ENCODE results near the gene FAM78B.

DNA sequence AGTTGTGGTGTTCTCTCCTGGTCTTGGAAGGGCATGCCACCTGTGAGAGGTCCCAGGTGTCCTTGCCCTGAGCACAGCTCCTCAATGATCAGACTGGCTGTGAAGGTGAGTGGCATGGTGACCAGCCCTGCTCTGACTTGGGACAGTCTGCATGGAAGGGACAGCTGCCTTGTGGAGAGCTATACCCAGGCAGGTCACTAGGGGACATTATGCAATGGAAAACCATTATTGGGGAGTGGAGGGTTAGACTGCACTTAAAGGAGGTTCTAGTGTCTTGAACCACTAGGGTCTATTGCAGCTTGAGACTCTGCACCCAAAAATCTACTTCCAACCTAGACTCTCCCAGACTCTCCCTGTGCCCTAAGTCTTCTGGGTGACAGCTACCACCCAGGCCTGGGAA, 24.8 kb downstream of the FAM78B start:
- TF ChIP-seq, protein P1, sequence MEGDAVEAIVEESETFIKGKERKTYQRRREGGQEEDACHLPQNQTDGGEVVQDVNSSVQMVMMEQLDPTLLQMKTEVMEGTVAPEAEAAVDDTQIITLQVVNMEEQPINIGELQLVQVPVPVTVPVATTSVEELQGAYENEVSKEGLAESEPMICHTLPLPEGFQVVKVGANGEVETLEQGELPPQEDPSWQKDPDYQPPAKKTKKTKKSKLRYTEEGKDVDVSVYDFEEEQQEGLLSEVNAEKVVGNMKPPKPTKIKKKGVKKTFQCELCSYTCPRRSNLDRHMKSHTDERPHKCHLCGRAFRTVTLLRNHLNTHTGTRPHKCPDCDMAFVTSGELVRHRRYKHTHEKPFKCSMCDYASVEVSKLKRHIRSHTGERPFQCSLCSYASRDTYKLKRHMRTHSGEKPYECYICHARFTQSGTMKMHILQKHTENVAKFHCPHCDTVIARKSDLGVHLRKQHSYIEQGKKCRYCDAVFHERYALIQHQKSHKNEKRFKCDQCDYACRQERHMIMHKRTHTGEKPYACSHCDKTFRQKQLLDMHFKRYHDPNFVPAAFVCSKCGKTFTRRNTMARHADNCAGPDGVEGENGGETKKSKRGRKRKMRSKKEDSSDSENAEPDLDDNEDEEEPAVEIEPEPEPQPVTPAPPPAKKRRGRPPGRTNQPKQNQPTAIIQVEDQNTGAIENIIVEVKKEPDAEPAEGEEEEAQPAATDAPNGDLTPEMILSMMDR (IDR thresholded peaks at IDR 0.05) = no peak
- no peak for TF ChIP-seq POLR2A (IDR thresholded peaks at IDR 0.05)
